ENCODE data around the gene OOSP4B.

- no peak for TF ChIP-seq CTCF (IDR thresholded peaks at IDR 0.05; ENCODE audit: poor library complexity, severe bottlenecking)
- no peak for TF ChIP-seq POLR2AphosphoS5 (IDR thresholded peaks at IDR 0.05)
- TF ChIP-seq EZH2 (IDR thresholded peaks at IDR 0.05; ENCODE audit: borderline replicate concordance, insufficient read depth, low read length, poor library complexity, severe bottlenecking) = no peak
- TF ChIP-seq MXI1 (conservative IDR thresholded peaks at IDR 0.05; ENCODE audit: poor library complexity, severe bottlenecking) = no peak
- no peak for TF ChIP-seq REST (IDR thresholded peaks at IDR 0.05; ENCODE audit: borderline replicate concordance)
- no peak for TF ChIP-seq TAF1 (IDR thresholded peaks at IDR 0.05; ENCODE audit: low read depth)
- no peak for TF ChIP-seq EP300 (conservative IDR thresholded peaks at IDR 0.05; ENCODE audit: poor library complexity, severe bottlenecking)
Measured at GRCh38 chr11:59999691-60000090, 17.3 kb upstream of the OOSP4B start.

Measured in neural cell (in vitro differentiated cells).